Osteoblast (primary cell): ENCODE measurements around the gene GAL. TPM values are rescaled to one million over a fixed set of nuclear protein-coding genes. Genes with fewer than 3 reads are reported as not detected.

ENCODE experiments used
- DNase-seq: peaks from one replicate; pipeline ENCODE4 v3.0.0; 2011; ENCODE audit warnings: low spot score, mixed read lengths; ENCODE audit not compliant: insufficient read length; ENCODE audit errors: missing footprints
- H2AFZ ChIP-seq: 2 replicates; pipeline ENCODE4 v1.6.0; 2011; ENCODE audit warnings: mild to moderate bottlenecking, low read length
- H3K27ac ChIP-seq: 2 replicates; pipeline ENCODE4 v1.5.1; 2011; ENCODE audit warnings: mild to moderate bottlenecking, low read depth, low read length, moderate library complexity
- H3K27me3 ChIP-seq: 2 replicates; pipeline ENCODE4 v1.6.0; 2012; ENCODE audit warnings: mild to moderate bottlenecking, control low read depth, inconsistent platforms, low read length, moderate library complexity; ENCODE audit not compliant: insufficient read depth
- H3K36me3 ChIP-seq: 2 replicates; pipeline ENCODE4 v1.5.1; 2011; ENCODE audit warnings: mild to moderate bottlenecking, low read length, control low read depth, moderate library complexity; ENCODE audit not compliant: insufficient read depth
- H3K4me1 ChIP-seq: 2 replicates; pipeline ENCODE4 v1.5.1; 2011; ENCODE audit warnings: mild to moderate bottlenecking, low read length, control low read depth, moderate library complexity; ENCODE audit not compliant: insufficient read depth
- H3K4me2 ChIP-seq: 2 replicates; pipeline ENCODE4 v1.6.0; 2011; ENCODE audit warnings: mild to moderate bottlenecking, low read length; ENCODE audit not compliant: insufficient read depth
- H3K4me3 ChIP-seq: fragments of 200-600 bp; sonication (generic); 3 replicates; pipeline ENCODE4 v1.5.1; 2012; ENCODE audit warnings: mild to moderate bottlenecking, low read length, inconsistent platforms; ENCODE audit not compliant: insufficient read depth
- H3K79me2 ChIP-seq: 2 replicates; pipeline ENCODE4 v1.6.0; 2012; ENCODE audit warnings: mild to moderate bottlenecking, low read length, control low read depth, inconsistent platforms; ENCODE audit not compliant: insufficient read depth
- H3K9me3 ChIP-seq: 2 replicates; pipeline ENCODE4 v1.5.1; 2011; ENCODE audit warnings: low read depth, low read length, control low read depth
- H4K20me1 ChIP-seq: 2 replicates; pipeline ENCODE4 v1.6.0; 2012; ENCODE audit warnings: mild to moderate bottlenecking, low read length, control low read depth; ENCODE audit not compliant: insufficient read depth
- CTCF ChIP-seq: IDR thresholded peaks from 2 replicates; pipeline ENCODE4 v1.5.1; 2011; ENCODE audit warnings: mild to moderate bottlenecking, low read depth, low read length, moderate library complexity; ENCODE audit errors: extremely low read depth
- total RNA-seq: library from RNA; depleted of rRNA; stranded (reverse); fragments of >200 nt; gene quantifications from 2 replicates; pipeline ENCODE4 v1.2.3, GENCODE V29; 2012

Gene GAL
- total RNA-seq, 1 donor, result not detected

DNA sequence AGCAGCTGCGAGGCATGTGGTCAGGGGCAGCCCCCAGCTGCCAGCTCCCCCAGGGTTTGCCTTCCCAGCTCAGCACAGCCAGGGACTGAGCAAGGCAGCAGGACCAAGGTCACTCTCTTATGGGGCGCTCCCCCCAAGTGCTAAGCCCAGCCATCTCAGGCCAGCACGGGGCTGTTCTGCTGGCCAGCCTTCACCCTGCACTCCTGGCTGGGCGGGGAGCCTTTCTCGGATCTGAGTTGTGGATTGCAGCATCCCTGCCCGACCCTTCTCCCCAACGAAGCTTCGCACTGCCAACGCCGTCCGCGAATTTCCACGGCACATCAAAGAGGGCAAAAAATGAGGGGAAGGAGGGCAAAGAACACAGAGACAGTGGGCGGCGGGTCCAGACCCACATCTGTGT lies 42.5 kb upstream of the GAL start:
- no peak overlapping the region for H3K4me2 ChIP-seq
- no peak overlapping the region for H2AFZ ChIP-seq
- H3K4me1 ChIP-seq, result no peaks in the 10 kb centered on the region
- H3K79me2 ChIP-seq, result no peaks in the 10 kb centered on the region
- H3K4me3 ChIP-seq, result no peak overlapping the region
- DNase-seq, result peak; percentile 11
- peaks cover 4% of the 10 kb centered on the region for H3K9me3 ChIP-seq
- H3K27ac ChIP-seq, result no peak overlapping the region
- H3K36me3 ChIP-seq, result no peaks in the 10 kb centered on the region
- peaks cover 25% of the 10 kb centered on the region for H3K27me3 ChIP-seq
- TF ChIP-seq CTCF, result no peak
- H4K20me1 ChIP-seq, result no peaks in the 10 kb centered on the region

GRCh38 chr11:68643585-68643984 lies 40.8 kb upstream of the GAL start:
- Histone ChIP-seq H4K20me1 (no peaks in the 10 kb centered on the region), H3K36me3 (no peaks in the 10 kb centered on the region), H3K9me3 (peaks cover 11% of the 10 kb centered on the region), H3K27me3 (peaks cover 39% of the 10 kb centered on the region), H3K27ac (no peak overlapping the region), H3K4me2 (peak overlapping the region; percentile 39), H3K4me3 (no peak overlapping the region), H3K79me2 (no peaks in the 10 kb centered on the region), H3K4me1 (no peaks in the 10 kb centered on the region), H2AFZ (peak overlapping the region; percentile 29)
- DNase-seq, result peak; percentile 82
- TF ChIP-seq CTCF, result peak; percentile 16

GRCh38 chr11:68646832-68647231 lies 37.5 kb upstream of the GAL start:
- no peaks in the 10 kb centered on the region for H3K4me1 ChIP-seq
- no peak overlapping the region for H2AFZ ChIP-seq
- no peak overlapping the region for H3K4me2 ChIP-seq
- no peaks in the 10 kb centered on the region for H3K79me2 ChIP-seq
- H3K4me3 ChIP-seq, result no peak overlapping the region
- H3K36me3 ChIP-seq, result no peaks in the 10 kb centered on the region
- peaks cover 11% of the 10 kb centered on the region for H3K9me3 ChIP-seq
- no peak overlapping the region for H3K27ac ChIP-seq
- no peaks in the 10 kb centered on the region for H4K20me1 ChIP-seq
- no peak for DNase-seq
- peaks cover 44% of the 10 kb centered on the region for H3K27me3 ChIP-seq
- no peak for TF ChIP-seq CTCF

DNA sequence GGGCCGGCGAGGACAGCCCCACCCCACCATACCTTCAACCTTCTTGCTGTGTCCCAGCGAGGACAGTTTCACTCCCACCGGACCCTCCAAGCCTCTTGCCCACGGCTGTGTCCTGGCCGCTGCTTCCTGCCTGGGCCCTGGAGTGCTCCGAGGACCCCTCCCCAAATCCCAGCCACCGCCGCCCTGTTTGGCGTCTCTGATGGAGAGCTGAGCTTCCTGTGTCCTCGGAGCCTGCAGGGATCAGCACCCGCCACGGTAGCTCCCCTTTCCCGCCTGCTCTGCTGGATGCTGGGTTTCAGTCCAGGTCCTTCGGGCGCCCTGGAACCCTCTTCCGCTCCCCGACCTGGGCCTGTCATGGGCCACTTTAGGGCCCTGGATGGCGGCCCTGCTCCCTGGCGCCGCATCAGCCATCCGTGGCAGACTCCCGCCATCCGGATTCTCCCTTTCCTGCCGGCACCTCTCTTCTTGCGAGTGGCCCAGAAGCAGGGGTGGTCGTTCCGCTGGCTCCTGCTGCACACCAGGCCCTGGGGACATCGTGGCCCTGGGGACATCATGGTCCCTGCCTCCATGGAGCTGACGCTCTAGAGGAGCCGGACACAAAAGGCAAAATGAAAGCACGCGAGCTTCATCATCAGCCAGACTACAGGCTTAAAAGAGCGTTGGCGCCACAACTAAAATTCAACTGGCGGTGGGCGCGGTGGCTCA lies 34.3 kb upstream of the GAL start:
- H3K27me3 ChIP-seq, result peaks cover 51% of the 10 kb centered on the region
- TF ChIP-seq CTCF, result no peak

More for the DNA sequence above, 34.3 kb upstream of the GAL start:
- no peaks in the 10 kb centered on the region for H3K4me1 ChIP-seq
- H3K79me2 ChIP-seq, result no peaks in the 10 kb centered on the region
- DNase-seq, result peak; percentile 52
- no peak overlapping the region for H2AFZ ChIP-seq
- peaks cover 11% of the 10 kb centered on the region for H3K9me3 ChIP-seq
- no peaks in the 10 kb centered on the region for H4K20me1 ChIP-seq
- no peaks in the 10 kb centered on the region for H3K36me3 ChIP-seq
- no peak overlapping the region for H3K4me3 ChIP-seq
- no peak overlapping the region for H3K4me2 ChIP-seq
- H3K27ac ChIP-seq, result no peak overlapping the region
